Femur (tissue), 1 donor: ENCODE data around the gene TNFSF8.

ENCODE experiments used
- DNase-seq: peaks from one replicate; pipeline ENCODE4 v3.0.0-alpha.2; 2017

The TNFSF8 gene

GRCh38 chr9:114902786-114903524 lies 27.4 kb downstream of the TNFSF8 start:
- DNase-seq: no peak

- DNase-seq: no peak
These were observed 29.2 kb downstream of the TNFSF8 start for GRCh38 chr9:114900942-114901802.

GRCh38 chr9:114899995-114900394 lies 30.4 kb downstream of the TNFSF8 start:
- DNase-seq: no peak

- DNase-seq: no peak
These were observed 30.9 kb downstream of the TNFSF8 start for GRCh38 chr9:114899461-114899860.

- peak; percentile 63 for DNase-seq
These were observed 31.6 kb downstream of the TNFSF8 start for GRCh38 chr9:114898741-114899140.

- DNase-seq: no peak
These were observed 33.2 kb downstream of the TNFSF8 start for GRCh38 chr9:114897196-114897595.

GRCh38 chr9:114896344-114896743 lies 34.0 kb downstream of the TNFSF8 start:
- DNase-seq: no peak

GRCh38 chr9:114895521-114895991 lies 34.8 kb downstream of the TNFSF8 start:
- DNase-seq: no peak

- no peak for DNase-seq
These were observed 35.6 kb downstream of the TNFSF8 start for GRCh38 chr9:114894609-114895433.

- DNase-seq: no peak
These were observed 36.2 kb downstream of the TNFSF8 start for GRCh38 chr9:114894206-114894605.

- no peak for DNase-seq
These were observed 37.0 kb downstream of the TNFSF8 start for GRCh38 chr9:114893221-114894010.

GRCh38 chr9:114889802-114890224 lies 40.6 kb downstream of the TNFSF8 start:
- DNase-seq: no peak

GRCh38 chr9:114888607-114889006 lies 41.8 kb downstream of the TNFSF8 start:
- no peak for DNase-seq

GRCh38 chr9:114887963-114888362 lies 42.4 kb downstream of the TNFSF8 start:
- no peak for DNase-seq

- DNase-seq: no peak
These were observed 45.5 kb downstream of the TNFSF8 start for GRCh38 chr9:114884787-114885452.

- no peak for DNase-seq
These were observed 46.7 kb downstream of the TNFSF8 start for GRCh38 chr9:114883709-114884108.

GRCh38 chr9:114880291-114880745 lies 50.1 kb downstream of the TNFSF8 start:
- no peak for DNase-seq

GRCh38 chr9:114878879-114879564 lies 51.4 kb downstream of the TNFSF8 start:
- DNase-seq: no peak

- DNase-seq: no peak
These were observed 60.5 kb downstream of the TNFSF8 start for GRCh38 chr9:114869845-114870244.

- DNase-seq: no peak
These were observed 61.0 kb downstream of the TNFSF8 start for GRCh38 chr9:114869378-114869777.

GRCh38 chr9:114867327-114867726 lies 63.1 kb downstream of the TNFSF8 start:
- DNase-seq: no peak
